Tibial nerve (tissue), 4 donors: ENCODE results near the gene PAPPA2.

ENCODE experiments used
- CTCF ChIP-seq, 5 experiments: fragments of 200-600 bp in 3 of 5; fragments of 450-650 bp in 2 of 5; sonication (generic) in 3 of 5; IDR thresholded peaks; one replicate each; pipeline ENCODE4 v1.5.1; 2016 to 2019; ENCODE audit warnings: antibody characterized with exemption in 5 of 5, mild to moderate bottlenecking in 3 of 5, moderate library complexity in 2 of 5
- EP300 ChIP-seq, 2 donors: sonication (generic); formaldehyde crosslinking; IDR thresholded peaks; one replicate each; pipeline ENCODE4 v1.6.1; 2017; ENCODE audit warnings: antibody characterized with exemption in 2 of 2, mild to moderate bottlenecking in 1 of 2
- POLR2A ChIP-seq, 2 donors: fragments of 450-650 bp; IDR thresholded peaks; one replicate each; pipeline ENCODE4 v1.6.1; 2017; ENCODE audit warnings: antibody characterized with exemption in 2 of 2, mild to moderate bottlenecking in 2 of 2, moderate library complexity in 2 of 2

GRCh38 chr1:176445402-176445801 is 17.6 kb upstream of the PAPPA2 start:
- TF ChIP-seq CTCF (IDR thresholded peaks at IDR 0.05), result no peak
- no peak for TF ChIP-seq POLR2A (IDR thresholded peaks at IDR 0.05)
- no peak for TF ChIP-seq EP300 (IDR thresholded peaks at IDR 0.05)
